GM23338 (cell line): ENCODE data around the gene LCP2. TPM values are rescaled to one million over a fixed set of nuclear protein-coding genes. Genes with fewer than 3 reads are reported as not detected.

Experiments used
- ATAC-seq: fragments of 200-7000 bp; cut with Tn5 transposase; 3 replicates; pipeline ENCODE4 v1.9.1; 2020
- DNase-seq: peaks from one replicate; pipeline ENCODE4 v3.0.0-alpha.2; 2015; ENCODE audit warnings: low spot score
- H2AFZ ChIP-seq: fragments of 200-600 bp; sonication (generic); 2 replicates; pipeline ENCODE4 v1.8.0; 2016; ENCODE audit warnings: antibody characterized with exemption, mild to moderate bottlenecking, moderate library complexity
- H3F3A ChIP-seq: fragments of 200-600 bp; sonication (generic); replicated peaks from 2 replicates; pipeline ENCODE4 v1.8.0; 2017; ENCODE audit warnings: antibody characterized with exemption, mixed run types, low read depth
- H3K27ac ChIP-seq: fragments of 200-600 bp; sonication (generic); 2 replicates; pipeline ENCODE4 v1.6.1; 2016; ENCODE audit warnings: low read depth
- H3K27me3 ChIP-seq: fragments of 200-600 bp; sonication (generic); 2 replicates; pipeline ENCODE4 v1.8.0; 2016; ENCODE audit warnings: mild to moderate bottlenecking, mixed run types, moderate library complexity; ENCODE audit not compliant: insufficient read depth
- H3K36me3 ChIP-seq: fragments of 200-600 bp; sonication (generic); 2 replicates; pipeline ENCODE4 v1.8.0; 2016; ENCODE audit warnings: mild to moderate bottlenecking; ENCODE audit not compliant: insufficient read depth
- H3K4me1 ChIP-seq: fragments of 200-600 bp; sonication (generic); 2 replicates; pipeline ENCODE4 v1.8.0; 2016; ENCODE audit warnings: mild to moderate bottlenecking, moderate library complexity; ENCODE audit not compliant: insufficient read depth
- H3K4me2 ChIP-seq: fragments of 200-600 bp; sonication (generic); 2 replicates; pipeline ENCODE4 v1.7.1; 2017; ENCODE audit warnings: mixed run types
- H3K4me3 ChIP-seq: fragments of 200-600 bp; sonication (generic); 2 replicates; pipeline ENCODE4 v1.6.1; 2016; ENCODE audit warnings: mixed run types
- H3K79me2 ChIP-seq: fragments of 200-600 bp; sonication (generic); replicated peaks from 2 replicates; pipeline ENCODE4 v1.8.0; 2017; ENCODE audit warnings: mild to moderate bottlenecking; ENCODE audit not compliant: insufficient read depth
- H3K9me2 ChIP-seq: fragments of 200-600 bp; sonication (generic); 2 replicates; pipeline ENCODE4 v1.8.0; 2017; ENCODE audit not compliant: insufficient read depth
- H4K20me1 ChIP-seq: fragments of 200-600 bp; sonication (generic); replicated peaks from 2 replicates; pipeline ENCODE4 v1.8.0; 2017; ENCODE audit warnings: mild to moderate bottlenecking; ENCODE audit not compliant: insufficient read depth
- H3K27ac Mint-ChIP-seq: 2 replicates; pipeline ENCODE4 v1.8.0; 2020; ENCODE audit warnings: inconsistent platforms, mild to moderate bottlenecking, moderate library complexity, mixed read lengths
- H3K27me3 Mint-ChIP-seq: 3 replicates; pipeline ENCODE4 v1.8.0; 2022; ENCODE audit warnings: low read depth, mild to moderate bottlenecking, moderate library complexity, mixed read lengths, inconsistent platforms; ENCODE audit not compliant: insufficient read depth, poor library complexity
- H3K36me3 Mint-ChIP-seq: 3 replicates; pipeline ENCODE4 v1.8.0; 2021; ENCODE audit warnings: low read depth, mild to moderate bottlenecking, inconsistent platforms, moderate library complexity, mixed read lengths
- H3K4me1 Mint-ChIP-seq: 3 replicates; pipeline ENCODE4 v1.8.0; 2020; ENCODE audit warnings: mild to moderate bottlenecking, inconsistent platforms, mixed read lengths
- H3K4me3 Mint-ChIP-seq: 3 replicates; pipeline ENCODE4 v1.8.0; 2021; ENCODE audit warnings: moderate library complexity, mild to moderate bottlenecking, inconsistent platforms, mixed read lengths
- H3K9me3 Mint-ChIP-seq: 3 replicates; pipeline ENCODE4 v1.8.0; 2020; ENCODE audit warnings: moderate library complexity, mild to moderate bottlenecking, inconsistent platforms, mixed read lengths
- CREB1 ChIP-seq: fragments of 250-450 bp; sonication (Bioruptor Pico); IDR thresholded peaks from 2 replicates; pipeline ENCODE4 v1.5.0; 2020; ENCODE audit warnings: low read depth, mild to moderate bottlenecking, moderate library complexity
- EZH2 ChIP-seq: fragments of 200-600 bp; sonication (generic); IDR thresholded peaks from one replicate; pipeline ENCODE4 v1.8.0; 2017; ENCODE audit warnings: antibody characterized with exemption, mild to moderate bottlenecking, low read depth; ENCODE audit not compliant: unreplicated experiment
- EZH2phosphoT487 ChIP-seq: fragments of 200-600 bp; sonication (generic); IDR thresholded peaks from one replicate; pipeline ENCODE4 v1.8.1; 2018; ENCODE audit warnings: antibody characterized with exemption; ENCODE audit not compliant: unreplicated experiment
- JUNB ChIP-seq: IDR thresholded peaks from one replicate; pipeline ENCODE4 v1.6.1; 2016; ENCODE audit warnings: antibody characterized with exemption; ENCODE audit not compliant: unreplicated experiment
- NANOG ChIP-seq: IDR thresholded peaks from 2 replicates; pipeline ENCODE4 v1.6.1; 2016; ENCODE audit warnings: antibody characterized with exemption, borderline replicate concordance
- POLR2AphosphoS5 ChIP-seq: IDR thresholded peaks from 2 replicates; pipeline ENCODE4 v1.6.1; 2016; ENCODE audit warnings: antibody characterized with exemption, low read depth
- STAT1 ChIP-seq: IDR thresholded peaks from one replicate; pipeline ENCODE4 v1.6.1; 2016; ENCODE audit warnings: antibody characterized with exemption; ENCODE audit not compliant: unreplicated experiment
- ZNF114 ChIP-seq: fragments of 250-450 bp; sonication (Bioruptor Pico); IDR thresholded peaks from 2 replicates; pipeline ENCODE4 v1.5.0; 2020; ENCODE audit warnings: mild to moderate bottlenecking, moderate library complexity
- ZNF331 ChIP-seq: fragments of 250-450 bp; sonication (Bioruptor Pico); IDR thresholded peaks from 2 replicates; pipeline ENCODE4 v1.5.0; 2020; ENCODE audit warnings: low read depth, mild to moderate bottlenecking, moderate library complexity
- polyA plus RNA-seq: library from polyadenylated mRNA; unstranded; fragments of >200 nt; fragmentation: Nextera tagmentation; extraction: Ambion mirVana; gene quantifications from 2 replicates; pipeline ENCODE4 v1.2.1, GENCODE V29; 2016
- total RNA-seq: library from RNA; depleted of rRNA; stranded (reverse); fragments of >200 nt; shearing (Covaris generic); gene quantifications from 2 replicates; pipeline ENCODE4 v1.2.3, GENCODE V29; 2014
- TF ChIP-seq, protein P1 (sequence below): fragments of 250-450 bp; sonication (Bioruptor Pico); IDR thresholded peaks from 2 replicates; pipeline ENCODE4 v1.5.0; 2020; ENCODE audit warnings: mild to moderate bottlenecking, moderate library complexity
- TF ChIP-seq, protein P2 (sequence below): IDR thresholded peaks from one replicate; pipeline ENCODE4 v1.6.1; 2018; ENCODE audit warnings: antibody characterized with exemption; ENCODE audit not compliant: unreplicated experiment
- TF ChIP-seq, protein P3 (sequence below), 2 experiments: fragments of 200-600 bp in 1 of 2; sonication (generic) in 1 of 2; conservative IDR thresholded peaks; 2 replicates each; pipeline versions ENCODE4 v1.5.1 to v1.6.1; 2016 to 2017; ENCODE audit warnings: antibody characterized with exemption in 2 of 2, low read depth in 2 of 2, mild to moderate bottlenecking in 2 of 2, moderate library complexity in 1 of 2
- TF ChIP-seq, protein P4 (sequence below): IDR thresholded peaks from 2 replicates; pipeline ENCODE4 v1.6.1; 2016; ENCODE audit warnings: antibody characterized with exemption

LCP2 gene
- total and polyA plus RNA-seq, 2 experiments from 2014 or later = 0.26 to 0.38 TPM

DNA sequence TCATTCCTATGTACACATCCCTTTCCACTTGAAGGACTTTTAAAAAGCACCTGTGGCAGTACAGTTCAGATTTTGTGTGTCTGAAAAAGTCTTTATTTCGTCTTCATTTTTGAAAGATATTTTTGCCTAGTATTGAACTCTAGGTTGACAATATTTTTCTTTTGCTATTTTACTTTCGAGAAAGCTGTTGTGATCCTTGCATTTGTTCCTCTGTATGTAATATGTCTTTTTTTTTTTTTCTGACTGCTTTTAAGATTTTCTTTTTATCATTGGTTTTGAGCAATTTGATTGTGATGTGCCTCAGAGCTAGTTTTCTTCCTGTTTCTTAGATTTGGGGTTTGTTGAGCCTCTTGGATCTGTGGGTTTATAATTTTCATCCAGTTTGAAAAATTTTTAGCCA is 13.3 kb downstream of the LCP2 start:
- no peak overlapping the region for H3K4me3 Mint-ChIP-seq
- no peak for DNase-seq
- peaks cover 8% of the 10 kb centered on the region for H3K27me3 Mint-ChIP-seq
- no peaks in the 10 kb centered on the region for H3K79me2 ChIP-seq
- no peaks in the 10 kb centered on the region for H3K36me3 ChIP-seq
- no peak overlapping the region for H3K4me3 ChIP-seq
- H3F3A ChIP-seq = no peaks in the 10 kb centered on the region
- H3K36me3 Mint-ChIP-seq = peaks cover 28% of the 10 kb centered on the region
- 0 out of 2 replicates have a peak, but pooled peaks cover 4% of the 10 kb centered on the region for H3K9me2 ChIP-seq
- peaks cover 33% of the 10 kb centered on the region for H3K4me1 ChIP-seq
- no peak overlapping the region for H3K4me2 ChIP-seq
- ATAC-seq = no peak
- peaks cover 38% of the 10 kb centered on the region for H3K9me3 Mint-ChIP-seq
- TF ChIP-seq CREB1 (CRISPR knock-in tag) (no peak), NANOG (no peak), ZNF114 (CRISPR knock-in tag) (no peak), ZNF331 (CRISPR knock-in tag) (no peak), JUNB (no peak), POLR2AphosphoS5 (no peak), EZH2 (no peak), EZH2phosphoT487 (no peak), STAT1 (no peak)
- TF ChIP-seq, protein P1, sequence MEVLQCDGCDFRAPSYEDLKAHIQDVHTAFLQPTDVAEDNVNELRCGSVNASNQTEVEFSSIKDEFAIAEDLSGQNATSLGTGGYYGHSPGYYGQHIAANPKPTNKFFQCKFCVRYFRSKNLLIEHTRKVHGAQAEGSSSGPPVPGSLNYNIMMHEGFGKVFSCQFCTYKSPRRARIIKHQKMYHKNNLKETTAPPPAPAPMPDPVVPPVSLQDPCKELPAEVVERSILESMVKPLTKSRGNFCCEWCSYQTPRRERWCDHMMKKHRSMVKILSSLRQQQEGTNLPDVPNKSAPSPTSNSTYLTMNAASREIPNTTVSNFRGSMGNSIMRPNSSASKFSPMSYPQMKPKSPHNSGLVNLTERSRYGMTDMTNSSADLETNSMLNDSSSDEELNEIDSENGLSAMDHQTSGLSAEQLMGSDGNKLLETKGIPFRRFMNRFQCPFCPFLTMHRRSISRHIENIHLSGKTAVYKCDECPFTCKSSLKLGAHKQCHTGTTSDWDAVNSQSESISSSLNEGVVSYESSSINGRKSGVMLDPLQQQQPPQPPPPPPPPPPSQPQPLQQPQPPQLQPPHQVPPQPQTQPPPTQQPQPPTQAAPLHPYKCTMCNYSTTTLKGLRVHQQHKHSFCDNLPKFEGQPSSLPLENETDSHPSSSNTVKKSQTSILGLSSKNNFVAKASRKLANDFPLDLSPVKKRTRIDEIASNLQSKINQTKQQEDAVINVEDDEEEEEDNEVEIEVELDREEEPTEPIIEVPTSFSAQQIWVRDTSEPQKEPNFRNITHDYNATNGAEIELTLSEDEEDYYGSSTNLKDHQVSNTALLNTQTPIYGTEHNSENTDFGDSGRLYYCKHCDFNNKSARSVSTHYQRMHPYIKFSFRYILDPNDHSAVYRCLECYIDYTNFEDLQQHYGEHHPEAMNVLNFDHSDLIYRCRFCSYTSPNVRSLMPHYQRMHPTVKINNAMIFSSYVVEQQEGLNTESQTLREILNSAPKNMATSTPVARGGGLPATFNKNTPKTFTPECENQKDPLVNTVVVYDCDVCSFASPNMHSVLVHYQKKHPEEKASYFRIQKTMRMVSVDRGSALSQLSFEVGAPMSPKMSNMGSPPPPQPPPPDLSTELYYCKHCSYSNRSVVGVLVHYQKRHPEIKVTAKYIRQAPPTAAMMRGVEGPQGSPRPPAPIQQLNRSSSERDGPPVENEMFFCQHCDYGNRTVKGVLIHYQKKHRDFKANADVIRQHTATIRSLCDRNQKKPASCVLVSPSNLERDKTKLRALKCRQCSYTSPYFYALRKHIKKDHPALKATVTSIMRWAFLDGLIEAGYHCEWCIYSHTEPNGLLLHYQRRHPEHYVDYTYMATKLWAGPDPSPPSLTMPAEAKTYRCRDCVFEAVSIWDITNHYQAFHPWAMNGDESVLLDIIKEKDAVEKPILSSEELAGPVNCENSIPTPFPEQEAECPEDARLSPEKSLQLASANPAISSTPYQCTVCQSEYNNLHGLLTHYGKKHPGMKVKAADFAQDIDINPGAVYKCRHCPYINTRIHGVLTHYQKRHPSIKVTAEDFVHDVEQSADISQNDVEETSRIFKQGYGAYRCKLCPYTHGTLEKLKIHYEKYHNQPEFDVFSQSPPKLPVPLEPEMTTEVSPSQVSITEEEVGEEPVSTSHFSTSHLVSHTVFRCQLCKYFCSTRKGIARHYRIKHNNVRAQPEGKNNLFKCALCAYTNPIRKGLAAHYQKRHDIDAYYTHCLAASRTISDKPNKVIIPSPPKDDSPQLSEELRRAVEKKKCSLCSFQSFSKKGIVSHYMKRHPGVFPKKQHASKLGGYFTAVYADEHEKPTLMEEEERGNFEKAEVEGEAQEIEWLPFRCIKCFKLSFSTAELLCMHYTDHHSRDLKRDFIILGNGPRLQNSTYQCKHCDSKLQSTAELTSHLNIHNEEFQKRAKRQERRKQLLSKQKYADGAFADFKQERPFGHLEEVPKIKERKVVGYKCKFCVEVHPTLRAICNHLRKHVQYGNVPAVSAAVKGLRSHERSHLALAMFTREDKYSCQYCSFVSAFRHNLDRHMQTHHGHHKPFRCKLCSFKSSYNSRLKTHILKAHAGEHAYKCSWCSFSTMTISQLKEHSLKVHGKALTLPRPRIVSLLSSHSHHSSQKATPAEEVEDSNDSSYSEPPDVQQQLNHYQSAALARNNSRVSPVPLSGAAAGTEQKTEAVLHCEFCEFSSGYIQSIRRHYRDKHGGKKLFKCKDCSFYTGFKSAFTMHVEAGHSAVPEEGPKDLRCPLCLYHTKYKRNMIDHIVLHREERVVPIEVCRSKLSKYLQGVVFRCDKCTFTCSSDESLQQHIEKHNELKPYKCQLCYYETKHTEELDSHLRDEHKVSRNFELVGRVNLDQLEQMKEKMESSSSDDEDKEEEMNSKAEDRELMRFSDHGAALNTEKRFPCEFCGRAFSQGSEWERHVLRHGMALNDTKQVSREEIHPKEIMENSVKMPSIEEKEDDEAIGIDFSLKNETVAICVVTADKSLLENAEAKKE (CRISPR knock-in tag) = no peak
- TF ChIP-seq, protein P2, sequence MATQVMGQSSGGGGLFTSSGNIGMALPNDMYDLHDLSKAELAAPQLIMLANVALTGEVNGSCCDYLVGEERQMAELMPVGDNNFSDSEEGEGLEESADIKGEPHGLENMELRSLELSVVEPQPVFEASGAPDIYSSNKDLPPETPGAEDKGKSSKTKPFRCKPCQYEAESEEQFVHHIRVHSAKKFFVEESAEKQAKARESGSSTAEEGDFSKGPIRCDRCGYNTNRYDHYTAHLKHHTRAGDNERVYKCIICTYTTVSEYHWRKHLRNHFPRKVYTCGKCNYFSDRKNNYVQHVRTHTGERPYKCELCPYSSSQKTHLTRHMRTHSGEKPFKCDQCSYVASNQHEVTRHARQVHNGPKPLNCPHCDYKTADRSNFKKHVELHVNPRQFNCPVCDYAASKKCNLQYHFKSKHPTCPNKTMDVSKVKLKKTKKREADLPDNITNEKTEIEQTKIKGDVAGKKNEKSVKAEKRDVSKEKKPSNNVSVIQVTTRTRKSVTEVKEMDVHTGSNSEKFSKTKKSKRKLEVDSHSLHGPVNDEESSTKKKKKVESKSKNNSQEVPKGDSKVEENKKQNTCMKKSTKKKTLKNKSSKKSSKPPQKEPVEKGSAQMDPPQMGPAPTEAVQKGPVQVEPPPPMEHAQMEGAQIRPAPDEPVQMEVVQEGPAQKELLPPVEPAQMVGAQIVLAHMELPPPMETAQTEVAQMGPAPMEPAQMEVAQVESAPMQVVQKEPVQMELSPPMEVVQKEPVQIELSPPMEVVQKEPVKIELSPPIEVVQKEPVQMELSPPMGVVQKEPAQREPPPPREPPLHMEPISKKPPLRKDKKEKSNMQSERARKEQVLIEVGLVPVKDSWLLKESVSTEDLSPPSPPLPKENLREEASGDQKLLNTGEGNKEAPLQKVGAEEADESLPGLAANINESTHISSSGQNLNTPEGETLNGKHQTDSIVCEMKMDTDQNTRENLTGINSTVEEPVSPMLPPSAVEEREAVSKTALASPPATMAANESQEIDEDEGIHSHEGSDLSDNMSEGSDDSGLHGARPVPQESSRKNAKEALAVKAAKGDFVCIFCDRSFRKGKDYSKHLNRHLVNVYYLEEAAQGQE = no peak
- TF ChIP-seq, protein P3, sequence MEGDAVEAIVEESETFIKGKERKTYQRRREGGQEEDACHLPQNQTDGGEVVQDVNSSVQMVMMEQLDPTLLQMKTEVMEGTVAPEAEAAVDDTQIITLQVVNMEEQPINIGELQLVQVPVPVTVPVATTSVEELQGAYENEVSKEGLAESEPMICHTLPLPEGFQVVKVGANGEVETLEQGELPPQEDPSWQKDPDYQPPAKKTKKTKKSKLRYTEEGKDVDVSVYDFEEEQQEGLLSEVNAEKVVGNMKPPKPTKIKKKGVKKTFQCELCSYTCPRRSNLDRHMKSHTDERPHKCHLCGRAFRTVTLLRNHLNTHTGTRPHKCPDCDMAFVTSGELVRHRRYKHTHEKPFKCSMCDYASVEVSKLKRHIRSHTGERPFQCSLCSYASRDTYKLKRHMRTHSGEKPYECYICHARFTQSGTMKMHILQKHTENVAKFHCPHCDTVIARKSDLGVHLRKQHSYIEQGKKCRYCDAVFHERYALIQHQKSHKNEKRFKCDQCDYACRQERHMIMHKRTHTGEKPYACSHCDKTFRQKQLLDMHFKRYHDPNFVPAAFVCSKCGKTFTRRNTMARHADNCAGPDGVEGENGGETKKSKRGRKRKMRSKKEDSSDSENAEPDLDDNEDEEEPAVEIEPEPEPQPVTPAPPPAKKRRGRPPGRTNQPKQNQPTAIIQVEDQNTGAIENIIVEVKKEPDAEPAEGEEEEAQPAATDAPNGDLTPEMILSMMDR (conservative IDR thresholded peaks at IDR 0.05; ENCODE audit: low read depth in 2 of 2) = no peak
- TF ChIP-seq, protein P4, sequence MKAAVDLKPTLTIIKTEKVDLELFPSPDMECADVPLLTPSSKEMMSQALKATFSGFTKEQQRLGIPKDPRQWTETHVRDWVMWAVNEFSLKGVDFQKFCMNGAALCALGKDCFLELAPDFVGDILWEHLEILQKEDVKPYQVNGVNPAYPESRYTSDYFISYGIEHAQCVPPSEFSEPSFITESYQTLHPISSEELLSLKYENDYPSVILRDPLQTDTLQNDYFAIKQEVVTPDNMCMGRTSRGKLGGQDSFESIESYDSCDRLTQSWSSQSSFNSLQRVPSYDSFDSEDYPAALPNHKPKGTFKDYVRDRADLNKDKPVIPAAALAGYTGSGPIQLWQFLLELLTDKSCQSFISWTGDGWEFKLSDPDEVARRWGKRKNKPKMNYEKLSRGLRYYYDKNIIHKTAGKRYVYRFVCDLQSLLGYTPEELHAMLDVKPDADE = no peak
- H3K4me1 Mint-ChIP-seq = peaks cover 29% of the 10 kb centered on the region
- H4K20me1 ChIP-seq = no peaks in the 10 kb centered on the region
- no peak overlapping the region for H3K27ac Mint-ChIP-seq
- no peak overlapping the region for H3K27ac ChIP-seq
- no peaks in the 10 kb centered on the region for H3K27me3 ChIP-seq
- no peak overlapping the region for H2AFZ ChIP-seq
